Stimulated activated CD8-positive, alpha-beta memory T cell treated with anti-CD3 and anti-CD28 coated beads, Interleukin-7, amount 100 ng/mL, for 1 hour (primary cell): ENCODE data around the gene HSD11B2.
A peak's percentile ranks its signal among the peaks of the same experiment; 100 is the strongest.

Experiments used
- DNase-seq, 2 donors: peaks; one replicate each; pipeline ENCODE4 v3.0.0-alpha.2; 2020; ENCODE audit warnings: low read depth in 2 of 2

HSD11B2 gene

DNA sequence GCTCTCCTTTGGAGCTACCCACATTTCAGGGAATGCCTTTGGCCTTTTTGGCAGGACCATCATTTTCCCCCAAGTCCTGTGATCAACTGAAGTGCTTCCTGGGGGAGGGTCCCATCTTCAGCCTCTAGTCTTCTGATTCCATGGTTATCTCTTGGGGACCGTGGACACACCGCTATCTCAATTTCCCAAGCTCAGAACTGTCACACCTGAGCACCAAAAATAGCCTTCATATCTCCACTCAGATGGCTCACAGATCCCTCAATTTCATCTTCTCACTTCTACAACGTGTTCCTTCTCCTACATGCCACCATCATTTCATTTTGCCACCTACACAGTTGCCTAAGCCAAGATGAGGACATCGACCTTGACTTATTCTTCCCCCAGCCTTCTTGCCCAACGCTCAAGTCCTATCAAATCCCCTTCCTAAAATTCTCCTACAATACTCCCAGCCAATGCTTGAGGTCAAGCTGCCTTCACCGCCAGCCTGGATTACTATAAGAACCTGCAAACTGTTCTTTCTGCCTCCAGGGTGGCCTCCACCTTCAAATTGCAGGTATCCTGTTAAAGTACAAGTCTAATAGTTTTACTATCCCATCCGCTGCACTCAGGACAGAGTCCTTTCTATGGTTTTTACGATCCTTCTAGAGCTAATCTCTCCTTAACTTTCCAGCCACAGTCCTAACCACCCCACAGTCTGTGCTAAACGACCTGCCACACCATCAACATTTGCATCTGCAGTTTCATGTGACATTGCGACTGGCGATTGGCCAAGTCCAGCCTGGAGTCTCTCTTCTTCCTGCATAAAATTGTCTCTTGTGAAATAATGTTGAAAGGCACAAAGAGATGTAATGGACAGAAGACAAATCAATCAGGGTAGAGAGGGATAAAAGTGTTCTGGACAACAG is 43.9 kb downstream of the HSD11B2 start:
- no peak for DNase-seq

DNA sequence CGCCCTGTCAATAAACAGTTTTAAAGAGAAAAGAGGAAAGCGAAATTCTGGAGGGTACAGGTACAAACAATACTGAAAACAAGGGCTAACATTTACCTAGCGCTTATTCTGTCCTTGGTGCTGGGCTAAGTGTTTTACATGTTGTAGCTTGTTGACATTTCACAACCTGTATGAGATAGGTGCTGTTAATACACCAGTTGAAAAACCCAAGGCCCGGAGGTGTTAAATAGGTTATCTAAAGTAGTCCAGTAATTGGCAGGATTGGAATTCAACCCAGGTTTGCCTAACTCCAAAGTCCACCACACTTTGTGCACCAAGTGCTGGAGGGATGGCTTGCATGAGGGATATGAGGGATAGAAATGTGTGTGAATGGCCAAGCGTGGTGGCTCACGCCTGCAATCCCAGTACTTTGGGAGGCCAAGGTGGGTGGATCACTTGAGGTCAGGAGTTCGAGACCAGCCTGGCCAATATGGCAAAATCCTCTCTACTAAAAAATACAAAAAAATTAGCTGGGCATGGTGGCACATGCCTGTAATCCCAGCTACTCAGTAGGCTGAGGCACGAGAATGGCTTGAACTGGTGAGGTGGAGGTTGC is 47.1 kb downstream of the HSD11B2 start:
- DNase-seq = no peak

DNA sequence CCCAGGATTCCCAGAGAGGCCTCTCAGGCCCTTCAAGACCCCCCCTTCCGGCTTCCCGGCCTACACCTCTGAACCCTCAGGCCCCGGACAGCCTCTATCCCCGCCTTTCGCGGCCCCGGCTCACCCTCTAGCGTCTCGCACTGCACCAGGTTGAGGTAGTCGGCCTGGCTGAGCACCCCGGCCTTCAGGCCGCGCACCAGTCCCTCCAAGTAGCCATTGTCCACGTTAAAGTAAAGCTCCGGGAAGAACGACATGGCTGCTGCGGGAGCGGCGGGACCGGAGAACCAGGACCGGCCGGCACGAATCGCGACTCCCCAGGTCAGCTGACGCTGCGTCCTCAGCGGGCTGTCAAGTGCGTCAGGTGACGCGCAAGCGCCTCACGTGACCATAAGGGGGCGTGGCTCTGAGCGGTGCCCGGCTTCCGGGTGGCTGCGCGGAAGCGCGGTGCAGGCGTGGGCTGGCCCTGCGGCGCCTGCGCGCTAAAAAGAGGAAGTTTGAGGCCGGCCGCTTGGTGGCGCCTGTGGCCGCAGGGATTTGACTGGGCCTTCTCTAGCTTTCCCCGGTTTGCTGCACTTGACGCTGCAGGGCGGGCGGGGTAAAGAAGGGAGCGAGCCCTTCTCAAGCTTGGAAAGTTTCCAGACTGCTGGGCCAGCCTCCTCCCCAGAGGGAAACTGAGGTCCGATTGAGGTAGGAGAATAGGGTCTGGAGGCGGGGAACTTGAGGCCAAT is 50.1 kb downstream of the HSD11B2 start, which contains the start of gene ATP6V0D1:
Gene ATP6V0D1 (minus strand): TSS at position 325 of the 728 bp plus-strand sequence. CDS start 71 bp downstream, at position 254.
- peak; percentile 98 to 99 for DNase-seq

DNA sequence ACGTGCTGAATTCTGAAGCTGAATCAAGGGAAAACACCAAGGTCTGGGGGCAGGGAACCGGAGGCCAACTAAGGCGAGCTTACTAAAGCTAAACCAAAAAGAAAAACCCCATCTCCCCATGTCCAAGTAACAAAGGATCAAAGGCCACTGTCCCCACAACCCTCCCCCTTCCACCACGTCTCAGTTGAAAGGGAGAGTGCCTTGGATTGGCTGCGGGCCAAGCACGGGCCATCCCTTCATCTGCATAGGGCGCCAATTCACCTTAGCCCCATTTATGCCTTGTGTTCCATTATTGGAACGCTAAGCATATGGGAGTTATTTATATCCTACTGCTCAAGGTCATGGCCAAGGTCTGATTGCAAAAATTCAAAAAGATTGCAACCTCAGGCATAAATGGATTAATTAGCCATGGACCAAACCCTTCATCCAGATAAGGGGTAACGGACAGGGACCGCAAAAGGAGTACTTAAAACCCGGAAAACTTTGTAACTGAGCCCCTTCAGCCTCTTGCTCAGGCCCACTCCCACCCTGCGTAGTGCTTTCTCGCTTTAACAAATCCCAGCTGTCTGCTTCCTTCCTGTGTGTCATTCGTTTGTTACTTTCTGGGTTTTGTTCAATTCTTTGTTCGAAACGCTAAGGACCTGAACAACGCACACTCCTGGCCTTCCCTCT is 50.8 kb downstream of the HSD11B2 start:
- no peak for DNase-seq

DNA sequence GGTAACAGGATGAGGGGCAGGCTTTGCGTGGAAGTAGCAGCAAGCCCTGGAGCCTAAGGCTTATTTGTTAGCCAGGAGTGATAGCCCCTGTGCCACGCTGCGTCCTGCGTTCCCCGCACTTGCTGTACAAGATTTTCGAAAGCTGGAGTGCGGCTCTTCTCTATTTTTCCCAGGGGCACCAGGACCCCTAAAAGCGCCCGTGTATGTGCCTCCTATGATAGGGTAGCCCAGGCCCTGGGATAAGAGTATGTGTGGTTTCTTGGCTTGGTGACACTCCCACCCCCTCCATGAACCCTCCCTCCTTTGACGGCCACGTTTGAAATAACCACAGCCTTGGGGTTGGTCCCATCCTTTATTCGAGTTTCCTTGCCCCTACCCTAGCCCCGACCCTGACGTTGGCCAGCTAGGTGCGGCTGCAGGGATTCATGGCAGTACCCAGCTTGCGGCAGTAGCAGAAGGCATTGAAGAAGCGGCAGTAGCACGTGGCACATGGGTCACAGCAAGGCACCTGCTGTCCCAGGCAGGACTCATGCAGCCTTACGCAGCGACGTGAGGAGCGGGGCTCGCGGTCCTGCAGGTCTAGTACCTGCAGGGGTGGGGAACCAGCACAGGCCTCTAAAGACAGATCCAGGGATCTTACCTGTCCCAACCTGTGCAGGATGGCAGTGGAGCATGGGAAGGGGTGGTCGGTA is 51.5 kb downstream of the HSD11B2 start:
- no peak for DNase-seq

DNA sequence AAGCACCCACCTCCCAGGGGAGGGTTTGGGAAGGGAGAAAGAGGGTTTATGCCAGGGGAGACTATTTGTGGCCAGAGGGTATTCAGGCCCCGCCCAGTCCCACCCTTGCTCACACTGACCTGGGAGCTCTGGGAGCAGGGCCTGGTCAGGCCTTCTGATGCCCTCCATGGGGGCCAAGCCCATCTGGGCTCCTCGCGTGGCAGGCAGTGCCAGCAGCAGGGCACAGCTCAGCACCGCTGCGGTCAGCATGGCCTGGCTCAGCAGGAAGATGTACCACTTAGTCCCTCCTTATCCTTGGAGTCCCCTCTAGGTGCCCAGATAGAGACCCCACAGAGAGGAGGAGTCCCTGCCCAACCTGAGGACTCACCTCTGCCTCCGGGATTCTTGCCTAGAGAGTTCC is 52.2 kb downstream of the HSD11B2 start, which contains the start of gene AGRP:
Gene AGRP (minus strand): TSS at position 398 of the 400 bp plus-strand sequence. CDS start 149 bp downstream, at position 249.
- DNase-seq = no peak

DNA sequence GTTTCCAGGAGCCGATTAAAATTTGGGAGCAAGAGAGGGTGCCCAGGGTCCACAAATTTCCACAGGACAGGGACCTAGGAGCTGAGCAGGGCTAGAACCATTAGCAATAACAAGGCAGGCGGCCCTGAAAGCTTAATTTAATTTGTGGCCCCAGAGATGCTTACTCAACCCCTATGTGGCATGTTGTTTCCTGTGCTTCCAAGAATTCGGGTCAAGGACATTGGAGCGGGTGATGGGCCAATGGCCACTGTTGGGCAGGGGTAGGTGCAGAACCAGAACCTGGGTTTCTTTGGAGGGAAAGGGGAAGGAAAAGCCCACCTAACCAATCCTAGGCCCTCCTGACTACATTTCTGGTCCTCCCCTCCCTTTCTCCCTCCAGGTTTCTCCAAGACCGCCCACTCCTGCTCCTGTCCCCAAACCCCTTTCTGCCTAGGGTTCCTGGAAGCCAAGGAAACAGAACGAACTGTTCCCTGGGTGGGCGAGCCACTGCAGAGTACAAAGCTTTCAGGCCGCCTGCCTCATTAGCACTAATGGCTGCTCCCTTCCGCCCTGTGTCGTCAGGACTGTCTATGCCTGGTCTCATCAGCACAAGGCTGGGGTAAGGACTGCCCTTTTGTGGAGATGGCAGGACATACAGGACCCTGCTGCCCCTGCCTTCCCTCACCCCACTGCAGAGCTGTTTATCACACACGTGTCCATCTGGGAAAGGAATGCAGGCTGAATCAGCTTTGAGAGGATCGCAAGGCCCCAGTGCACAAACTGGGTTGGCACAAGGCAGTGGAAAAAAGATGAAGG is 53.0 kb downstream of the HSD11B2 start:
- no peak for DNase-seq

DNA sequence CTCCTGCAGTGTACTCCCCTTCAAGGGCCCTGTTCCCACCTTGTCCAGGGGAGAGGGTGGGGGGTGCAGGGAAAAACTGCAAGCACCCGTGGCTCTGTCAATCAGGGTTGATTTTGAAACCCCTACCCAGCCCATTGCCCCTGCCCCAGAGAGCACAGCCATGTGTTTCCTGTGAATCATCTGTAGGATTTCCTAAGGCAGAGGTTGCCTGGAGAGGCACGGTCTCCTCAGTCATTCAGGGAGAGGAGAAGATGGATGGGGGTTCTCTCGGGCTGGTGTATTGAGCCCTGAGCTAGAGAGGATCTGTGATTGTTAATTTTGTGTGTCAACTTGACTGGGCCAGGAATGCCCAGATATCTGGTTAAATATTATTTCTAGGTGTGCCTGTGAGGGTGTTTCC is 55.9 kb downstream of the HSD11B2 start:
- DNase-seq = no peak
